Mesenchymal stem cell (in vitro differentiated cells and primary cell): ENCODE results near the gene RRAD.

ENCODE experiments used
- DNase-seq: peaks from one replicate; pipeline ENCODE4 v3.0.0-alpha.2; 2013
- H2AFZ ChIP-seq: one replicate; pipeline ENCODE4 v1.6.1; 2013; ENCODE audit warnings: low read depth, mild to moderate bottlenecking, control low read depth, inconsistent platforms, low read length, moderate library complexity
- H2AK5ac ChIP-seq: 2 replicates; pipeline ENCODE4 v1.6.1; 2013; ENCODE audit warnings: low read length, moderate library complexity, mild to moderate bottlenecking, inconsistent platforms; ENCODE audit not compliant: severe bottlenecking
- H2BK120ac ChIP-seq: one replicate; pipeline ENCODE4 v1.6.1; 2013; ENCODE audit warnings: low read depth, mild to moderate bottlenecking, inconsistent platforms, low read length, moderate library complexity
- H2BK12ac ChIP-seq, 2 experiments: one replicate each; pipeline ENCODE4 v1.6.1; 2013; ENCODE audit warnings: inconsistent platforms in 2 of 2, low read length in 2 of 2, mild to moderate bottlenecking in 2 of 2, moderate library complexity in 2 of 2, control low read depth in 1 of 2
- H2BK15ac ChIP-seq: one replicate; pipeline ENCODE4 v1.6.1; 2013; ENCODE audit warnings: mild to moderate bottlenecking, low read depth, inconsistent platforms; ENCODE audit not compliant: poor library complexity, severe bottlenecking
- H2BK5ac ChIP-seq: 2 replicates; pipeline ENCODE4 v1.6.1; 2013; ENCODE audit warnings: low read depth, mild to moderate bottlenecking, low read length, control low read depth, inconsistent platforms; ENCODE audit not compliant: poor library complexity, severe bottlenecking
- H3K14ac ChIP-seq, 2 experiments: one replicate each; pipeline ENCODE4 v1.6.1; 2013; ENCODE audit warnings: inconsistent platforms in 2 of 2, low read length in 2 of 2, control low read depth in 1 of 2, mild to moderate bottlenecking in 1 of 2, moderate library complexity in 1 of 2
- H3K18ac ChIP-seq, 2 experiments: one replicate each; pipeline ENCODE4 v1.6.1; 2013; ENCODE audit warnings: inconsistent platforms in 2 of 2, low read length in 2 of 2, control low read depth in 1 of 2, low read depth in 1 of 2, mild to moderate bottlenecking in 1 of 2
- H3K23ac ChIP-seq, 2 experiments: one replicate each; pipeline ENCODE4 v1.6.1; 2013; ENCODE audit warnings: inconsistent platforms in 2 of 2, low read length in 2 of 2, mild to moderate bottlenecking in 2 of 2, moderate library complexity in 2 of 2, control low read depth in 1 of 2
- H3K27ac ChIP-seq: 2 replicates; pipeline ENCODE4 v1.5.1; 2013; ENCODE audit warnings: mild to moderate bottlenecking, moderate library complexity, low read length, control low read depth, inconsistent platforms; ENCODE audit not compliant: poor library complexity, severe bottlenecking
- H3K27me3 ChIP-seq, 2 experiments: 2 replicates each; pipeline versions ENCODE4 v1.6.1 to v1.7.0; 2013; ENCODE audit warnings: low read length in 2 of 2, mild to moderate bottlenecking in 2 of 2, moderate library complexity in 2 of 2, control low read depth in 1 of 2, inconsistent platforms in 1 of 2; ENCODE audit not compliant: control insufficient read depth in 1 of 2, insufficient read depth in 1 of 2
- H3K36me3 ChIP-seq, 2 experiments: 2 replicates each; pipeline versions ENCODE4 v1.6.1 to v1.7.0; 2013; ENCODE audit warnings: low read length in 2 of 2, control low read depth in 1 of 2, inconsistent platforms in 1 of 2, low read depth in 1 of 2, mild to moderate bottlenecking in 1 of 2; ENCODE audit not compliant: insufficient read depth in 2 of 2, control insufficient read depth in 1 of 2
- H3K4ac ChIP-seq, 2 experiments: one replicate each; pipeline ENCODE4 v1.6.1; 2013; ENCODE audit warnings: inconsistent platforms in 2 of 2, low read length in 2 of 2, mild to moderate bottlenecking in 2 of 2, moderate library complexity in 2 of 2, control low read depth in 1 of 2, low read depth in 1 of 2
- H3K4me1 ChIP-seq: 2 replicates; pipeline ENCODE4 v1.6.1; 2013; ENCODE audit warnings: low read depth, low read length, control low read depth; ENCODE audit not compliant: control insufficient read depth, insufficient read depth
- H3K4me2 ChIP-seq: 2 replicates; pipeline ENCODE4 v1.6.1; 2013; ENCODE audit warnings: low read length, mild to moderate bottlenecking, inconsistent platforms; ENCODE audit not compliant: poor library complexity, severe bottlenecking
- H3K4me3 ChIP-seq, 2 experiments: 2 replicates each; pipeline versions ENCODE4 v1.5.1 to v1.7.0; 2013; ENCODE audit warnings: low read length in 2 of 2, mild to moderate bottlenecking in 2 of 2, control low read depth in 1 of 2, low read depth in 1 of 2; ENCODE audit not compliant: insufficient read depth in 1 of 2
- H3K79me1 ChIP-seq: replicated peaks from 2 replicates; pipeline ENCODE4 v1.6.1; 2013; ENCODE audit warnings: mild to moderate bottlenecking, control low read depth, low read length, inconsistent platforms; ENCODE audit not compliant: poor library complexity, severe bottlenecking
- H3K9ac ChIP-seq: 2 replicates; pipeline ENCODE4 v1.7.0; 2013; ENCODE audit warnings: mild to moderate bottlenecking, low read length, moderate library complexity
- H3K9me3 ChIP-seq: 2 replicates; pipeline ENCODE4 v1.7.0; 2013; ENCODE audit warnings: mild to moderate bottlenecking, low read length; ENCODE audit not compliant: control insufficient read depth
- H4K8ac ChIP-seq: one replicate; pipeline ENCODE4 v1.6.1; 2013; ENCODE audit warnings: inconsistent platforms, mild to moderate bottlenecking, low read length, moderate library complexity
- H4K91ac ChIP-seq: one replicate; pipeline ENCODE4 v1.6.1; 2013; ENCODE audit warnings: mild to moderate bottlenecking, low read length, inconsistent platforms
- WGBS: methylation state at CpG from one replicate; pipeline ENCODE4 v1.1.7; 2013; ENCODE audit warnings: mixed read lengths; 5-methylcytosine and 5-hydroxymethylcytosine counted together

RRAD gene

DNA sequence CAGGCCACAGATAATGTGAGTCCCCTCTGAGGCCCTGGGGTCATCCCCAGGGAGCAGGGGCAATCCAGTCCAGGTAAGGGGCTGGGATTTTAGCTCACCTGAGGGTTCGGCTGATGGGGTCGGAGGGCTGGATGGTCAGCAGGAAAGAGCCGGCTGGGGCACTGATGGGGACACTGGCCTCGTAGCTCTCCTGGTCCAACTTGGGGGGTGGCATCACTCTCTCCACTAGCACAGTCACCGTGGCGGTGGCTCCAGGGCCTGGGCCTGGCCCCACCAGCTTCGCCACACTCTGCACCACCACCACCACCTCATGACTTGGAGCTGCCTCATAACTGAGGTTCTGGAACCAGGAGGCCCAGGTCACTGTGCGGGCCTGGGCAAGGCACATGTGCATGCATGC, 13.5 kb downstream of the RRAD start:
- Histone ChIP-seq H3K27ac (no peak overlapping the region), H4K8ac (no peak overlapping the region), H2BK12ac (no peak overlapping the region), H2BK5ac (no peak overlapping the region), H3K4me2 (no peak overlapping the region), H3K9me3 (no peaks in the 10 kb centered on the region), H3K36me3 (no peaks in the 10 kb centered on the region), H2BK120ac (no peak overlapping the region), H3K14ac (no peak overlapping the region), H3K23ac (no peak overlapping the region), H2AK5ac (no peak overlapping the region), H2BK15ac (peak overlapping the region; percentile 41), H2AFZ (no peak overlapping the region), H3K9ac (no peak overlapping the region), H3K79me1 (no peaks in the 10 kb centered on the region), H3K4me1 (no peaks in the 10 kb centered on the region), H4K91ac (no peak overlapping the region), H3K18ac (no peak overlapping the region), H3K4ac (no peak overlapping the region), H3K27me3 (peaks cover 31 to 65% of the 10 kb centered on the region in 2 experiments), H3K4me3 (no peak overlapping the region)
- no peak for DNase-seq
- 95% methylated on average over 8 of the region's 8 CpGs for WGBS

DNA sequence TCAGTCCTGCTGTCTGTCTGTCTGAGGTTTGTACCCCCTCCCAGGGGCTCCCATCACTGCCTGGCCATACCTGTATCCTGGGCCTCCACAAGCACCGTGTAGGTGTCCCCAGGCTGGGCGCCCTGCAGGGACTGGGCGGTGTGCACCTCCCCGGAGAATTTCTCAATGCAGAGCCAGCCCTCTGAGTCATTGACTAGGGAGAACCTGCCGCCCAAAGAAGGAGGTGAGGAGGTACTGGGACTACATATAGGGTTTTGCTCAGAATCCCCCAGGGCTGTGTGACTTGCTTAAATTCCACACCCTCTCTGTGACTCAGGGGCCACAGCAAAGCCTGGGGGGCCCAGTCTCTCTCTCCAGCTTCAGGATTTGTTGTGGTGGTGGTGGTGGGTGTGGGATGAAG, 14.2 kb downstream of the RRAD start:
- no peak overlapping the region for H3K18ac ChIP-seq
- no peaks in the 10 kb centered on the region for H3K4me1 ChIP-seq
- peaks cover 28 to 61% of the 10 kb centered on the region in 2 experiments for H3K27me3 ChIP-seq
- H3K79me1 ChIP-seq, result no peaks in the 10 kb centered on the region
- no peak overlapping the region for H3K4me3 ChIP-seq
- H3K14ac ChIP-seq, result no peak overlapping the region
- WGBS, result 82% methylated on average over 5 of the region's 5 CpGs
- H3K4ac ChIP-seq, result no peak overlapping the region
- no peak overlapping the region for H3K4me2 ChIP-seq
- no peaks in the 10 kb centered on the region for H3K9me3 ChIP-seq
- H2BK120ac ChIP-seq, result no peak overlapping the region
- no peak overlapping the region for H3K27ac ChIP-seq
- no peak overlapping the region for H2BK5ac ChIP-seq
- H3K23ac ChIP-seq, result no peak overlapping the region
- H3K36me3 ChIP-seq, result no peaks in the 10 kb centered on the region
- H2AK5ac ChIP-seq, result no peak overlapping the region
- H3K9ac ChIP-seq, result no peak overlapping the region
- H2AFZ ChIP-seq, result no peak overlapping the region
- H4K8ac ChIP-seq, result no peak overlapping the region
- no peak overlapping the region for H2BK15ac ChIP-seq
- no peak for DNase-seq
- no peak overlapping the region for H2BK12ac ChIP-seq
- no peak overlapping the region for H4K91ac ChIP-seq

DNA sequence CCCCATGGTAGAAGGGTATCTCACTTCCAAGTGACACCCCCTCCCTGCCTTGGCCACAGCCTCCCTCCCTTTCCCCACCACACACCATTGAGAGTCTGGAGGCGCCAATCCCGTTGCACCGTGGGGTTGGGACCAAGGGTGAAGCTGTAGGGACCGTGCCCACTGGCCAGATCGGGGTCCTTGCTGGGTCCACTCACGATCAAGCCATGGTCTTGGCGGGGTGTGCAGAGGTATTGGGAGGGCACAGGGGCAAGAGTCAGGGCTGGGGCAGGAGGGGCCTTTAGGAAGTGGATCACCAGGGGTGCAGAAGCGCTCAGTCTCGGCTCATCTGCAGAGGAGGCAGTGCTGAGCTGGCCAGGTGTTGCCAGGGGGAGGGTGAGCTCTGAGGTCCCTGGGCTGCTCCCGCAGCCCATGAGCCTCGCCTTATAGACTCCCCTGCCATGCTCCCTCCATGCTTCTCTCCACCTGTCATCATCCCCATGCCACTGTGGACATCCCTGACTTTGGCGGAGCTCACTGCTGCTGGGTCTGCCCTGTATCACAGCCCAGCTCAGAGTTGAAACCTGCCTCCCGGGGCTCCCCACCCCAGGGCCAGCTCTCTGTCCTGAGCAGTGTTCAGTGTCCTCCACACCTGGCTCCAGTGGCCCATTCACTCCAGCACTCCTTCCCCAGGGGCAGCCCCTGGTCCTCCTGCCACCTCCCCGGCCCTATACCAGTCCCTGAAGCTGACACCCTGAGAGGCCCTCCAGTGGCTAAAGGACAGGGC, 15.0 kb downstream of the RRAD start:
- H4K8ac ChIP-seq, result no peak overlapping the region
- H2AK5ac ChIP-seq, result no peak overlapping the region
- H3K27me3 ChIP-seq, result peaks cover 26 to 58% of the 10 kb centered on the region in 2 experiments
- no peak overlapping the region for H2BK5ac ChIP-seq
- H3K9me3 ChIP-seq, result no peaks in the 10 kb centered on the region
- H3K4me3 ChIP-seq, result no peak overlapping the region
- no peak overlapping the region for H3K14ac ChIP-seq
- no peak overlapping the region for H3K23ac ChIP-seq
- H3K27ac ChIP-seq, result no peak overlapping the region
- H3K4me2 ChIP-seq, result no peak overlapping the region
- H3K18ac ChIP-seq, result no peak overlapping the region
- no peak overlapping the region for H3K9ac ChIP-seq
- H2BK120ac ChIP-seq, result no peak overlapping the region
- H3K4me1 ChIP-seq, result peaks cover 4% of the 10 kb centered on the region
- H3K79me1 ChIP-seq, result no peaks in the 10 kb centered on the region
- no peak for DNase-seq
- H2AFZ ChIP-seq, result no peak overlapping the region
- peak overlapping the region in 1 of 2 experiments; percentile 55 for H2BK12ac ChIP-seq
- no peak overlapping the region for H3K4ac ChIP-seq
- H2BK15ac ChIP-seq, result no peak overlapping the region
- 81% methylated on average over 14 of the region's 14 CpGs for WGBS
- H3K36me3 ChIP-seq, result no peaks in the 10 kb centered on the region
- H4K91ac ChIP-seq, result no peak overlapping the region

DNA sequence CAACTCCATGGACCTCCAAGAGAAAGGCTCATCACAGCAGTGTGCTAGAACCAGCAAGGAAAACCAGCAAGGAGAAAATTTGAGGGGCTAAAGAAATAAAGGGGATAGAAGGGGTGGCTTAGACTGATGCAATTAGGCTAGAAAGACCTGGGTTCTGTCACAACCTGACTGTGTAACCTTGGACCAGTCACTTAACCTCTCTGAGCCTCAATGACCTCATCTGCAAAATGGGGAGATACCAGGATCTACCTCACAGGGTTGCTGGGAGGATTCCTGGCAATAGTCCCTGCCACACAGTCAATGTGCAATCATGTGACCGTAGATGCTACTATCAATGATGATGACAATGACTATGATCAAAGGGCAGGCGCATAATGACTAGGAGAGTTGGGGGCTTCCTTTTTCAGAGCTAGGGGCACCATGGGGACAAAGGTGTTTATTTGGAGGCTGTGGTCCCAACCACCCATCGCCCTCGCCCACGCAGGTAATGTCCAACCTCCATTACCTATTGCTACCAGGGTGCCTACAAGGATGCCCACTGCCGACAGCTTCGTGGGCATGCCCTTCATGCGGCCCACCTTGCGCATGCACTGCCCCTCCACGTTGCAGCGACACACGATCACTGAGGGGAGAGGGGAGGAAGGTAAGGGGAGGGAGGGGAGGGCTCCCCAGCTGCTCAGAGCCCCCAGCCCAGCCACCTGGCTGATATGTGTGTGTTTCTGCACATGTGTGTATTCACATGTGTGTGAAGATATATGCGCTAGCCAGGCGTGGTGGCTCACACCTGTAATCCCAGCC, 16.4 kb downstream of the RRAD start:
- H4K91ac ChIP-seq, result no peak overlapping the region
- no peak overlapping the region for H3K9ac ChIP-seq
- H2BK120ac ChIP-seq, result no peak overlapping the region
- no peak overlapping the region for H3K14ac ChIP-seq
- no peak overlapping the region for H3K27ac ChIP-seq
- no peak overlapping the region for H3K4me2 ChIP-seq
- no peak overlapping the region for H2AK5ac ChIP-seq
- no peak overlapping the region for H3K18ac ChIP-seq
- no peak overlapping the region for H2BK5ac ChIP-seq
- no peaks in the 10 kb centered on the region for H3K36me3 ChIP-seq
- H4K8ac ChIP-seq, result no peak overlapping the region
- H3K79me1 ChIP-seq, result no peaks in the 10 kb centered on the region
- H3K27me3 ChIP-seq, result peaks cover 19 to 45% of the 10 kb centered on the region in 2 experiments
- no peak overlapping the region for H3K4me3 ChIP-seq
- no peak overlapping the region for H3K4ac ChIP-seq
- H3K4me1 ChIP-seq, result peaks cover 13% of the 10 kb centered on the region
- no peak overlapping the region for H2BK15ac ChIP-seq
- no peak overlapping the region for H2AFZ ChIP-seq
- no peaks in the 10 kb centered on the region for H3K9me3 ChIP-seq
- peak overlapping the region in 1 of 2 experiments; percentile 48 for H2BK12ac ChIP-seq
- no peak for DNase-seq
- no peak overlapping the region for H3K23ac ChIP-seq
- WGBS, result 89% methylated on average over 12 of the region's 14 CpGs
